WTC11 (cell line): ENCODE measurements around the gene RCAN3.

Experiments used
- ATF2 ChIP-seq: sonication (generic); formaldehyde crosslinking; IDR thresholded peaks from 2 replicates; pipeline ENCODE4 v1.8.1; 2022; ENCODE audit warnings: low read depth, missing genetic modification reagents, borderline replicate concordance
- CTCF ChIP-seq: fragments of 200-600 bp; IDR thresholded peaks from 2 replicates; pipeline ENCODE4 v1.8.0; 2022; ENCODE audit warnings: antibody characterized with exemption
- ESRRA ChIP-seq: sonication (generic); formaldehyde crosslinking; IDR thresholded peaks from 2 replicates; pipeline ENCODE4 v1.8.1; 2022; ENCODE audit warnings: mild to moderate bottlenecking, missing genetic modification reagents, borderline replicate concordance
- FOXJ3 ChIP-seq: sonication (generic); formaldehyde crosslinking; IDR thresholded peaks from 2 replicates; pipeline ENCODE4 v1.9.0; 2021; ENCODE audit warnings: missing genetic modification reagents, mild to moderate bottlenecking, borderline replicate concordance
- JAZF1 ChIP-seq: fragments of 250-450 bp; sonication (Bioruptor Pico); IDR thresholded peaks from 2 replicates; pipeline ENCODE4 v1.9.0; 2021; ENCODE audit warnings: moderate library complexity, mild to moderate bottlenecking, inconsistent platforms
- NFYB ChIP-seq: sonication (generic); formaldehyde crosslinking; conservative IDR thresholded peaks from 2 replicates; pipeline ENCODE4 v1.8.0; 2022; ENCODE audit warnings: low read depth, missing genetic modification reagents
- TF ChIP-seq, protein P1 (sequence below): sonication (generic); formaldehyde crosslinking; conservative IDR thresholded peaks from 2 replicates; pipeline ENCODE4 v1.8.1; 2022; ENCODE audit warnings: mild to moderate bottlenecking, missing genetic modification reagents
- TF ChIP-seq, protein P2 (sequence below): sonication (generic); formaldehyde crosslinking; IDR thresholded peaks from 2 replicates; pipeline ENCODE4 v1.8.1; 2023; ENCODE audit warnings: mild to moderate bottlenecking, missing genetic modification reagents, moderate library complexity

DNA sequence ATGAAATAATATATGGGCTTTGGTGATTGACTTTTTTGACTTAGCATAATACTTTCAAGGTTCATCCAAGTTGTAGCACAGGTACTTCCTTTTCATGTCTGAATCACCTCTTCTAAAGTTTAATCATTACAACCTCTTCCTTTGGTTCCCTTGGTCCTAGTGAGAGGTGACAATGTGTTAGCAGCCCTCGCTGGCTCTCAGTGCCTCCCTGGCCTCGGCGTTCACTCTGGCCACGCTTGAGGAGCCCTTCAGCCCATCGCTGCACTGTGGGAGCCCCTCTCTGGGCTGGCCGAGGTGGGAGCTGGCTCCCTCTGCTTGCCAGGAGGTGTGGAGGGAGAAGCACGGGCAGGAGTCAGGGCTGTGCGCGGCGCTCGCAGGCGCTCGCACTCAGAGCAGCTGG is 13.0 kb upstream of the RCAN3 start:
- TF ChIP-seq JAZF1 (no peak), CTCF (no peak), NFYB (CRISPR knock-in tag) (no peak), FOXJ3 (CRISPR knock-in tag) (no peak), ESRRA (CRISPR knock-in tag) (no peak), ATF2 (CRISPR knock-in tag) (no peak)
- TF ChIP-seq, protein P1, sequence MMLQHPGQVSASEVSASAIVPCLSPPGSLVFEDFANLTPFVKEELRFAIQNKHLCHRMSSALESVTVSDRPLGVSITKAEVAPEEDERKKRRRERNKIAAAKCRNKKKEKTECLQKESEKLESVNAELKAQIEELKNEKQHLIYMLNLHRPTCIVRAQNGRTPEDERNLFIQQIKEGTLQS (CRISPR knock-in tag) = no peak
- TF ChIP-seq, protein P2, sequence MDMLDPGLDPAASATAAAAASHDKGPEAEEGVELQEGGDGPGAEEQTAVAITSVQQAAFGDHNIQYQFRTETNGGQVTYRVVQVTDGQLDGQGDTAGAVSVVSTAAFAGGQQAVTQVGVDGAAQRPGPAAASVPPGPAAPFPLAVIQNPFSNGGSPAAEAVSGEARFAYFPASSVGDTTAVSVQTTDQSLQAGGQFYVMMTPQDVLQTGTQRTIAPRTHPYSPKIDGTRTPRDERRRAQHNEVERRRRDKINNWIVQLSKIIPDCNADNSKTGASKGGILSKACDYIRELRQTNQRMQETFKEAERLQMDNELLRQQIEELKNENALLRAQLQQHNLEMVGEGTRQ (CRISPR knock-in tag) = no peak
